GM23338 (cell line): ENCODE results near the gene EIF2AK3. TPM values are rescaled to one million over a fixed set of nuclear protein-coding genes. Genes with fewer than 3 reads are reported as not detected.

Experiments used
- ATAC-seq: fragments of 200-7000 bp; cut with Tn5 transposase; 3 replicates; pipeline ENCODE4 v1.9.1; 2020
- DNase-seq: peaks from one replicate; pipeline ENCODE4 v3.0.0-alpha.2; 2015; ENCODE audit warnings: low spot score
- H2AFZ ChIP-seq: fragments of 200-600 bp; sonication (generic); 2 replicates; pipeline ENCODE4 v1.8.0; 2016; ENCODE audit warnings: antibody characterized with exemption, mild to moderate bottlenecking, moderate library complexity
- H3F3A ChIP-seq: fragments of 200-600 bp; sonication (generic); replicated peaks from 2 replicates; pipeline ENCODE4 v1.8.0; 2017; ENCODE audit warnings: antibody characterized with exemption, mixed run types, low read depth
- H3K27ac ChIP-seq: fragments of 200-600 bp; sonication (generic); 2 replicates; pipeline ENCODE4 v1.6.1; 2016; ENCODE audit warnings: low read depth
- H3K27me3 ChIP-seq: fragments of 200-600 bp; sonication (generic); 2 replicates; pipeline ENCODE4 v1.8.0; 2016; ENCODE audit warnings: mild to moderate bottlenecking, mixed run types, moderate library complexity; ENCODE audit not compliant: insufficient read depth
- H3K36me3 ChIP-seq: fragments of 200-600 bp; sonication (generic); 2 replicates; pipeline ENCODE4 v1.8.0; 2016; ENCODE audit warnings: mild to moderate bottlenecking; ENCODE audit not compliant: insufficient read depth
- H3K4me1 ChIP-seq: fragments of 200-600 bp; sonication (generic); 2 replicates; pipeline ENCODE4 v1.8.0; 2016; ENCODE audit warnings: mild to moderate bottlenecking, moderate library complexity; ENCODE audit not compliant: insufficient read depth
- H3K4me2 ChIP-seq: fragments of 200-600 bp; sonication (generic); 2 replicates; pipeline ENCODE4 v1.7.1; 2017; ENCODE audit warnings: mixed run types
- H3K4me3 ChIP-seq: fragments of 200-600 bp; sonication (generic); 2 replicates; pipeline ENCODE4 v1.6.1; 2016; ENCODE audit warnings: mixed run types
- H3K79me2 ChIP-seq: fragments of 200-600 bp; sonication (generic); replicated peaks from 2 replicates; pipeline ENCODE4 v1.8.0; 2017; ENCODE audit warnings: mild to moderate bottlenecking; ENCODE audit not compliant: insufficient read depth
- H3K9me2 ChIP-seq: fragments of 200-600 bp; sonication (generic); 2 replicates; pipeline ENCODE4 v1.8.0; 2017; ENCODE audit not compliant: insufficient read depth
- H4K20me1 ChIP-seq: fragments of 200-600 bp; sonication (generic); replicated peaks from 2 replicates; pipeline ENCODE4 v1.8.0; 2017; ENCODE audit warnings: mild to moderate bottlenecking; ENCODE audit not compliant: insufficient read depth
- H3K27ac Mint-ChIP-seq: 2 replicates; pipeline ENCODE4 v1.8.0; 2020; ENCODE audit warnings: inconsistent platforms, mild to moderate bottlenecking, moderate library complexity, mixed read lengths
- H3K27me3 Mint-ChIP-seq: 3 replicates; pipeline ENCODE4 v1.8.0; 2022; ENCODE audit warnings: low read depth, mild to moderate bottlenecking, moderate library complexity, mixed read lengths, inconsistent platforms; ENCODE audit not compliant: insufficient read depth, poor library complexity
- H3K36me3 Mint-ChIP-seq: 3 replicates; pipeline ENCODE4 v1.8.0; 2021; ENCODE audit warnings: low read depth, mild to moderate bottlenecking, inconsistent platforms, moderate library complexity, mixed read lengths
- H3K4me1 Mint-ChIP-seq: 3 replicates; pipeline ENCODE4 v1.8.0; 2020; ENCODE audit warnings: mild to moderate bottlenecking, inconsistent platforms, mixed read lengths
- H3K4me3 Mint-ChIP-seq: 3 replicates; pipeline ENCODE4 v1.8.0; 2021; ENCODE audit warnings: moderate library complexity, mild to moderate bottlenecking, inconsistent platforms, mixed read lengths
- H3K9me3 Mint-ChIP-seq: 3 replicates; pipeline ENCODE4 v1.8.0; 2020; ENCODE audit warnings: moderate library complexity, mild to moderate bottlenecking, inconsistent platforms, mixed read lengths
- CREB1 ChIP-seq: fragments of 250-450 bp; sonication (Bioruptor Pico); IDR thresholded peaks from 2 replicates; pipeline ENCODE4 v1.5.0; 2020; ENCODE audit warnings: low read depth, mild to moderate bottlenecking, moderate library complexity
- CTCF ChIP-seq, 2 experiments: fragments of 200-600 bp in 1 of 2; sonication (generic) in 1 of 2; conservative IDR thresholded peaks; 2 replicates each; pipeline versions ENCODE4 v1.5.1 to v1.6.1; 2016 to 2017; ENCODE audit warnings: antibody characterized with exemption in 2 of 2, low read depth in 2 of 2, mild to moderate bottlenecking in 2 of 2, moderate library complexity in 1 of 2
- EZH2 ChIP-seq: fragments of 200-600 bp; sonication (generic); IDR thresholded peaks from one replicate; pipeline ENCODE4 v1.8.0; 2017; ENCODE audit warnings: antibody characterized with exemption, mild to moderate bottlenecking, low read depth; ENCODE audit not compliant: unreplicated experiment
- EZH2phosphoT487 ChIP-seq: fragments of 200-600 bp; sonication (generic); IDR thresholded peaks from one replicate; pipeline ENCODE4 v1.8.1; 2018; ENCODE audit warnings: antibody characterized with exemption; ENCODE audit not compliant: unreplicated experiment
- JUNB ChIP-seq: IDR thresholded peaks from one replicate; pipeline ENCODE4 v1.6.1; 2016; ENCODE audit warnings: antibody characterized with exemption; ENCODE audit not compliant: unreplicated experiment
- NANOG ChIP-seq: IDR thresholded peaks from 2 replicates; pipeline ENCODE4 v1.6.1; 2016; ENCODE audit warnings: antibody characterized with exemption, borderline replicate concordance
- POLR2AphosphoS5 ChIP-seq: IDR thresholded peaks from 2 replicates; pipeline ENCODE4 v1.6.1; 2016; ENCODE audit warnings: antibody characterized with exemption, low read depth
- REST ChIP-seq: IDR thresholded peaks from one replicate; pipeline ENCODE4 v1.6.1; 2018; ENCODE audit warnings: antibody characterized with exemption; ENCODE audit not compliant: unreplicated experiment
- STAT1 ChIP-seq: IDR thresholded peaks from one replicate; pipeline ENCODE4 v1.6.1; 2016; ENCODE audit warnings: antibody characterized with exemption; ENCODE audit not compliant: unreplicated experiment
- ZNF114 ChIP-seq: fragments of 250-450 bp; sonication (Bioruptor Pico); IDR thresholded peaks from 2 replicates; pipeline ENCODE4 v1.5.0; 2020; ENCODE audit warnings: mild to moderate bottlenecking, moderate library complexity
- ZNF331 ChIP-seq: fragments of 250-450 bp; sonication (Bioruptor Pico); IDR thresholded peaks from 2 replicates; pipeline ENCODE4 v1.5.0; 2020; ENCODE audit warnings: low read depth, mild to moderate bottlenecking, moderate library complexity
- ZNF462 ChIP-seq: fragments of 250-450 bp; sonication (Bioruptor Pico); IDR thresholded peaks from 2 replicates; pipeline ENCODE4 v1.5.0; 2020; ENCODE audit warnings: mild to moderate bottlenecking, moderate library complexity
- polyA plus RNA-seq: library from polyadenylated mRNA; unstranded; fragments of >200 nt; fragmentation: Nextera tagmentation; extraction: Ambion mirVana; gene quantifications from 2 replicates; pipeline ENCODE4 v1.2.1, GENCODE V29; 2016
- total RNA-seq: library from RNA; depleted of rRNA; stranded (reverse); fragments of >200 nt; shearing (Covaris generic); gene quantifications from 2 replicates; pipeline ENCODE4 v1.2.3, GENCODE V29; 2014
- TF ChIP-seq, protein P1 (sequence below): IDR thresholded peaks from 2 replicates; pipeline ENCODE4 v1.6.1; 2016; ENCODE audit warnings: antibody characterized with exemption

Gene EIF2AK3
- total and polyA plus RNA-seq, 2 experiments from 2014 or later, result 5.9 to 24.2 TPM

GRCh38 chr2:88560619-88561307, 66.5 kb downstream of the EIF2AK3 start:
- no peak overlapping the region for H3K4me3 ChIP-seq
- no peak overlapping the region for H3K4me2 ChIP-seq
- H3K27ac ChIP-seq, result no peak overlapping the region
- no peaks in the 10 kb centered on the region for H3K9me2 ChIP-seq
- peak overlapping the region; percentile 17; the same call in 1 of the 2 replicates for H3K27ac Mint-ChIP-seq
- DNase-seq, result no peak
- H4K20me1 ChIP-seq, result 0 out of 2 replicates have a peak, but pooled peaks cover 3% of the 10 kb centered on the region
- H3K27me3 ChIP-seq, result no peaks in the 10 kb centered on the region
- no peak overlapping the region for H2AFZ ChIP-seq
- H3K79me2 ChIP-seq, result no peaks in the 10 kb centered on the region
- peaks cover 19% of the 10 kb centered on the region for H3K36me3 Mint-ChIP-seq
- peaks cover 26% of the 10 kb centered on the region for H3K4me1 Mint-ChIP-seq
- no peak overlapping the region for H3K4me3 Mint-ChIP-seq
- TF ChIP-seq JUNB, result no peak
- TF ChIP-seq EZH2phosphoT487, result no peak
- no peak for TF ChIP-seq CREB1
- TF ChIP-seq ZNF114 (CRISPR knock-in tag), result no peak
- no peak for TF ChIP-seq REST
- TF ChIP-seq ZNF331 (CRISPR knock-in tag), result no peak
- no peak for TF ChIP-seq CTCF (conservative IDR thresholded peaks at IDR 0.05; ENCODE audit: low read depth in 2 of 2)
- no peak for TF ChIP-seq STAT1
- TF ChIP-seq NANOG, result no peak
- no peak for TF ChIP-seq POLR2AphosphoS5
- no peak for TF ChIP-seq EZH2
- no peak for TF ChIP-seq ZNF462
- TF ChIP-seq, protein P1, sequence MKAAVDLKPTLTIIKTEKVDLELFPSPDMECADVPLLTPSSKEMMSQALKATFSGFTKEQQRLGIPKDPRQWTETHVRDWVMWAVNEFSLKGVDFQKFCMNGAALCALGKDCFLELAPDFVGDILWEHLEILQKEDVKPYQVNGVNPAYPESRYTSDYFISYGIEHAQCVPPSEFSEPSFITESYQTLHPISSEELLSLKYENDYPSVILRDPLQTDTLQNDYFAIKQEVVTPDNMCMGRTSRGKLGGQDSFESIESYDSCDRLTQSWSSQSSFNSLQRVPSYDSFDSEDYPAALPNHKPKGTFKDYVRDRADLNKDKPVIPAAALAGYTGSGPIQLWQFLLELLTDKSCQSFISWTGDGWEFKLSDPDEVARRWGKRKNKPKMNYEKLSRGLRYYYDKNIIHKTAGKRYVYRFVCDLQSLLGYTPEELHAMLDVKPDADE, result no peak
- ATAC-seq, result no peak
- peaks cover 2% of the 10 kb centered on the region for H3K27me3 Mint-ChIP-seq
- H3K36me3 ChIP-seq, result peaks cover 9% of the 10 kb centered on the region; the same call in 1 of the 2 replicates
- peaks cover 18% of the 10 kb centered on the region for H3K4me1 ChIP-seq
- H3K9me3 Mint-ChIP-seq, result no peaks in the 10 kb centered on the region
- H3F3A ChIP-seq, result no peaks in the 10 kb centered on the region
